K562 (cell line): ENCODE results near the gene SKAP1.

Experiments
- BCOR ChIP-seq: fragments of 450-650 bp; IDR thresholded peaks from 2 replicates; pipeline ENCODE4 v1.6.1; 2016
- FOS ChIP-seq: IDR thresholded peaks from 3 replicates; pipeline ENCODE4 v1.6.1; 2011; ENCODE audit not compliant: insufficient read length; ENCODE audit errors: extremely low read depth
- GTF2B ChIP-seq: IDR thresholded peaks from 2 replicates; pipeline ENCODE4 v1.6.1; 2011; ENCODE audit not compliant: insufficient read length; ENCODE audit errors: extremely low read depth
- HIVEP1 ChIP-seq: fragments of 250-450 bp; sonication (Bioruptor Pico); IDR thresholded peaks from 2 replicates; pipeline ENCODE4 v1.4.0; 2020; ENCODE audit warnings: mild to moderate bottlenecking
- MTF1 ChIP-seq: fragments of 250-450 bp; sonication (Bioruptor Pico); IDR thresholded peaks from 2 replicates; pipeline ENCODE4 v1.9.0; 2021; ENCODE audit warnings: moderate library complexity, mild to moderate bottlenecking, inconsistent platforms, borderline replicate concordance
- POLR2AphosphoS5 ChIP-seq: IDR thresholded peaks from 2 replicates; pipeline ENCODE4 v1.6.1; 2011; ENCODE audit warnings: mild to moderate bottlenecking, low read depth, low read length, moderate library complexity; ENCODE audit not compliant: control insufficient read depth, insufficient read depth
- SETDB1 ChIP-seq: IDR thresholded peaks from one replicate; pipeline ENCODE4 v1.6.1; 2012; ENCODE audit warnings: low read length, control low read depth, inconsistent platforms
- STAG1 ChIP-seq: sonication (generic); formaldehyde crosslinking; IDR thresholded peaks from 2 replicates; pipeline ENCODE4 v1.5.0; 2020; ENCODE audit warnings: missing genetic modification reagents, borderline replicate concordance
- ZNF324 ChIP-seq: fragments of 250-450 bp; sonication (Bioruptor Pico); IDR thresholded peaks from 2 replicates; pipeline ENCODE4 v1.4.0; 2020; ENCODE audit warnings: mild to moderate bottlenecking
- ZNF609 ChIP-seq: sonication (generic); formaldehyde crosslinking; IDR thresholded peaks from 2 replicates; pipeline ENCODE4 v1.8.1; 2023; ENCODE audit warnings: missing genetic modification reagents, mild to moderate bottlenecking, borderline replicate concordance
- ZSCAN29 ChIP-seq: fragments of 450-650 bp; IDR thresholded peaks from 2 replicates; pipeline ENCODE4 v1.6.1; 2017
- TF ChIP-seq, protein P1 (sequence below), 3 experiments: IDR thresholded peaks in 2 of 3; conservative IDR thresholded peaks in 1 of 3; 2 replicates each; pipeline ENCODE4 v1.5.1; 2011 to 2012; ENCODE audit warnings: low read length in 3 of 3, mild to moderate bottlenecking in 3 of 3, control low read depth in 2 of 3, improper control_type of control experiment in 1 of 3, inconsistent platforms in 1 of 3, low read depth in 1 of 3, mixed read lengths in 1 of 3, moderate library complexity in 1 of 3; ENCODE audit not compliant: insufficient read depth in 2 of 3

DNA sequence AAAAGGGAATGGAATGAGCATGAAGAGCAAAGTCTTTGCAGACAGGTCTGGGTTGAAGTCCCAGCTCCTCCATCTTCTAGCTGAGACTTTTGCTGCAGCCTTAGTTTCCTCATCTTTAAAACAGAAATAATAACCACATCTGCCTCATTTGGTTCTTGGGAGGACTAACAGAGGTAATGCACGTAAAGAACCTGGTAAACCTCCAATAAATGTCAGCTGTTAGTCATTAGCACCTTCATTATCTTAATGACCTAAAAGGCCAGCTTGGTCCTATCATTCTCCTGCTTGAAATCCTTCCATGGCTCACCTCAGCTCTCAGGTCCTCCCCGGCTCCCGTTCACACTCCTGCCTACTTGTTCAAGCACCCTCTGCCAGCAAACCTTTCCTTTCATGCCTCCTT is 51.8 kb downstream of the SKAP1 start:
- TF ChIP-seq ZNF324 (CRISPR knock-in tag), result no peak
- no peak for TF ChIP-seq BCOR
- no peak for TF ChIP-seq MTF1 (CRISPR knock-in tag)
- TF ChIP-seq POLR2AphosphoS5, result no peak
- TF ChIP-seq SETDB1, result no peak
- TF ChIP-seq ZSCAN29, result no peak
- no peak for TF ChIP-seq GTF2B
- no peak for TF ChIP-seq HIVEP1 (CRISPR knock-in tag)
- no peak for TF ChIP-seq ZNF609 (CRISPR knock-in tag)
- TF ChIP-seq STAG1 (CRISPR knock-in tag), result no peak
- no peak for TF ChIP-seq FOS
- TF ChIP-seq, protein P1, sequence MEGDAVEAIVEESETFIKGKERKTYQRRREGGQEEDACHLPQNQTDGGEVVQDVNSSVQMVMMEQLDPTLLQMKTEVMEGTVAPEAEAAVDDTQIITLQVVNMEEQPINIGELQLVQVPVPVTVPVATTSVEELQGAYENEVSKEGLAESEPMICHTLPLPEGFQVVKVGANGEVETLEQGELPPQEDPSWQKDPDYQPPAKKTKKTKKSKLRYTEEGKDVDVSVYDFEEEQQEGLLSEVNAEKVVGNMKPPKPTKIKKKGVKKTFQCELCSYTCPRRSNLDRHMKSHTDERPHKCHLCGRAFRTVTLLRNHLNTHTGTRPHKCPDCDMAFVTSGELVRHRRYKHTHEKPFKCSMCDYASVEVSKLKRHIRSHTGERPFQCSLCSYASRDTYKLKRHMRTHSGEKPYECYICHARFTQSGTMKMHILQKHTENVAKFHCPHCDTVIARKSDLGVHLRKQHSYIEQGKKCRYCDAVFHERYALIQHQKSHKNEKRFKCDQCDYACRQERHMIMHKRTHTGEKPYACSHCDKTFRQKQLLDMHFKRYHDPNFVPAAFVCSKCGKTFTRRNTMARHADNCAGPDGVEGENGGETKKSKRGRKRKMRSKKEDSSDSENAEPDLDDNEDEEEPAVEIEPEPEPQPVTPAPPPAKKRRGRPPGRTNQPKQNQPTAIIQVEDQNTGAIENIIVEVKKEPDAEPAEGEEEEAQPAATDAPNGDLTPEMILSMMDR (IDR thresholded peaks at IDR 0.05 in 2 of 3, conservative IDR thresholded peaks at IDR 0.05 in 1 of 3; ENCODE audit: insufficient read depth in 2 of 3, low read depth in 1 of 3, low read length in 3 of 3), result no peak
